Stimulated activated CD8-positive, alpha-beta memory T cell treated with anti-CD3 and anti-CD28 coated beads, Interleukin-2, amount 100 ng/mL, for 1 hour (primary cell): ENCODE data around the gene YDJC.
A peak's percentile ranks its signal among the peaks of the same experiment; 100 is the strongest.
"Not testable (repeated sequence)": the region's sequence is repeated elsewhere in the genome, so short reads cannot be mapped to it uniquely, and the experiment has no call there.

Source experiments
- DNase-seq, 2 donors: peaks; one replicate each; pipeline ENCODE4 v3.0.0-alpha.2; 2020; ENCODE audit warnings: low read depth in 2 of 2

YDJC gene

DNA sequence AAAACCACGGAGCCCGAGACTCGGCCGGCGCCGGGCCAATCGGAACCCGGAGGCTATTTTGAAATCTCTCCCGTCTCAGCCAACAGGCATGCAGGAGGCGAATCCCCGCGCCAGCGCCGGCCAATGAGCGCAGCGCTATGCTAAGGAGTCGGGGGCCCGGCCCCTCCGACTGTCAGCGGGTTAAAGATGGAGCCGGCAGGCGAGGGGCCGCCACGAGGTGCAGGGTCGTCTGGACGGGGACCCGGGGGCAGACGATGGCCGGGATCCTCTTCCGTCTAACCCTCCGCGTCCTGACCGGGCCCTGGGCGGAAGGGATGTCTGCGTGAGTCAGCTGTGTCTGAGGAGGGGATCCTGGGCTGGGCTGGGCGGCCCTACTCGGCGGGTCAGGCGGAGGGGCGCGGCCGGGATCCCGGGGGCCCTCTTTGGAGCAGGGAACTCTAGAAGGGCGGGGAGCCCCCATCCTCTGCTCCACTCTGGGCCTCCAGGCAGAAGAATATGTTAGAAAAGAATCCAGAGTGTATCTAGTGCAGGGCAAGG, 22.3 kb upstream of the YDJC start:
- peak; percentile 55 to 67 for DNase-seq

DNA sequence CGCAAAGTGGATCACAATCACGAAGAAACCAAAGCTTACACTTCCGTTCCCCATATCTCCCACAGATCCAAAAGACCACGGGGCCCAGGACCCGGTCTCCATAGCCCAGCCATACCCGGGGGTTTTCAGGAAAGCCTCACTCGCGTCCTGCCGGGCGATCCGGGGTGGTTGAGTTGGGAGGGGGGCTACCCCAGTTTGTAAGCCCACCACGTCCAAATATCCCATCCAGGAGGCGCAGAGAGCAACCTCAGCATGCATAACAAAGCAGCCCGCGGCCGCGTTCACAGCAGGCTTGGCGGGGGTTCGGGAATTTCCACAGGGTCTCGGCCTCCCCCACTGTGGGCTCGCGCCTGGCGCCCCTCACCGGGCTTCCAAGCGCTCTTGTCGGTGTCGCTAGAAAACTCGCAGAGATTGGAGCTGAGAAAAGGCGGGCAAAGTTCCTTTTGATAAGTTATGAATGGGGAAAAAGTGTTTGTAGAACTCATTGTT, 21.7 kb upstream of the YDJC start:
- no peak for DNase-seq

DNA sequence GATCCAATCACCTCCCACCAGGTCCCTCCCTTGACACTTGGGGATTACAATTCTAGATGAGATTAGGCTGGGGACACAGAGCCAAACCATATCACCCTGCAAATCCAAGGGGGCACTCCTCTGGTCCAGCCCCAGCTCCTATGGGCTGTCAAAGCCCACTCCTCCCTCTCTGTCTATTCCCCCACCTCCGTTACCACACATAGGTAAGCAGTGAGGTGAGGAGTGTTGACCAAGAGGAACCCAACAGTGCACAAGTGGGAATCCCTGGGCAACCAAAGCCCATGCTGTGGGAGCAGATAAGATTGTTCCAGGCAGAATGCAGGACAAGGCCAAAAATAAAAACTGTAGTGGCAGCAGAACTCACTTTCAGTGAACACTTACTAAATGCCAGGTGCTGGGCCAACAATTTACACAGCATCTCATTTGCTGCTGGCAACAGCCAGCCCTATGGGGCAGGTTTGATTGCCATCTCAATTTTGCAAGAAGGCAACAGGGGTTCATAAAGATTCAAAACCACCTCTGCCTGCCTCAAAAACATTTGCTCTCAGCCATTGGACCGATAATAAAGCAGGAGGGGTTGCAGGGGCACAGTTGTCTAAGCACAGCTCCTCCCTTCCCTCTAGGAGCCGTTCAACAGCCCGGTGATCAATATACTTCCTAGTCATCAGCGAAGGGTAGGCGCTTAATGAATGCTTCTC, 21.1 kb upstream of the YDJC start:
- DNase-seq: no peak

DNA sequence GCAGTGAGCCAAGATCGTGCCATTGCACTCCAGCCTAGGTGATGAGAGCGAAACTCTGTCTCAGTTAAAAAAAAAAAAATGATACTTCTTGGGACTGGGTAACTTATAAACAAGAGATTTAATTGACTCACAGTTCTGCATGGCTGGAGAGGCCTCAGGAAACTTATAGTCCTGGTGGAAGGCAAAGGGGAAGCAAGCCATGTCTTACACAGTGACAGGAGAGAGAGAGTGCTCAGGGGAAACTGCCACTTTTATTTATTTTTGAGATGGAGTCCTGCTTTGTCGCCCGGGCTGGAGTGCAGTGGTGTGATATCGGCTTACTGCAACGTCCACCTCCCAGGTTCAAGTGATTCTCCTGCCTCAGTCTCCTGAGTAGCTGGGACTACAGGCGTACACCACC, 20.5 kb upstream of the YDJC start:
- no peak for DNase-seq

DNA sequence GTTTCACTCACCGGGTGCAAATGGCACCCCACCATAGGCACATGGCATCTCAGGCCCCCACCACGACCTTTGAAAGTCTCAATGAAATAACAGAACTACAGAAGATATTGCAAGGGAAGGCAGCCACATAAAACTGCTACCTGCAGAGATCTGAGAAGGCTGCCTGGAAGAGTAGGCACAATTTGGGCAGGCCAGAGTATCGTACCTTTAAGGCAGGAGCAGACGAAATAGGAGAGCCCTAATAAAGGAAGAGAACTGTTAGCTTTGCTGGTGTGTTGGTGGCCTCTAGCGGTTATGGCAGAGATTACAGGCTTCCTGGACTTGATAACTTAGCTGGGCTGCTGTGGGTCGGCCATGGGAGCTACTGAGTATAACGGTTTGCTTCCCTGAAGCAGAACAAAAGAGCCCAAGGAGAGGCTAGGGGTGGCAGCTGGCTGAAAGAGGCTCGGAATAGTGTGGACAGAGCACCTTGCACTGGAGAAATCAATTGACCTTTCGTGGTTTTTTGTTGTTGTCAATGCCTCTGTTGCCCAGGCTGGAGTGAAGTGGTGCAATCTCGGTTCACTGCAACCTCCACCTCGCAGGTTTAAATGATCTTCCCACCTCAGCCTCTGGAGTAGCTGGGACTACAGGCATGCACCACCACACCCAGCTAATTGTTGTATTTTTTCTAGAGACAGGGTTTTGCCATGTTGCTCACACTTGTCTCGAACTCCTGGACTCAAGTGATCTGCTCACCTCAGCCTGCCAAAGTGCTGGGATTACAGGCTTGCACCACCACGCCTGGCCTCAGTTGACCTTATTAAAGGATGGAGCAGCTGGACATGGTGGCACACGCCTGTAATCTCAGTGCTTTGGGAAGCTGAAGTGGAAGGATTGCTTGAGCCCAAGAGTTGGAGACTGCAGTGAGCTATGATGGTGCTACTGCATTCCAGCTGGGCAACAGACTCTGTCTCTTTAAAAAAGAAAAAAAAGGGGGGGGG, 17.1 kb upstream of the YDJC start:
- DNase-seq: peak; percentile 47 to 57

DNA sequence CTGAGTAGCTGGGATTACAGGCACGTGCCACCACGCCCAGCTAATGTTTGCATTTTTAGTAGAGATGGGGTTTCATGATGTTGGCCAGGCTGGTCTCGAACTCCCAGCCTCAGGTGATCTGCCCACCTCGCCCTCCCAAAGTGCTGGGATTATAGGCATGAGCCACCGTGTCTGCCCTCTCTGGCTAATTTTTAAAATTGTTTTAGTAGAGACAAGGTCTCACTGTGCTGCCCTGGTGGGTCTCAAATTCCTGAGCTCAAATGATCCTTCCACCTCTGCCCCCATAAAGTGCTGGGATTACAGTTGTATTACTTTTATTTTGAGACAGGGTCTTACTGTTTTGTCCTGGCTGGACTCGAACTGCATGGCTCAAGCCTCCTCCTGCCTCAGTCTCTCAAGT, 15.7 kb upstream of the YDJC start:
- DNase-seq: not testable (repeated sequence)

DNA sequence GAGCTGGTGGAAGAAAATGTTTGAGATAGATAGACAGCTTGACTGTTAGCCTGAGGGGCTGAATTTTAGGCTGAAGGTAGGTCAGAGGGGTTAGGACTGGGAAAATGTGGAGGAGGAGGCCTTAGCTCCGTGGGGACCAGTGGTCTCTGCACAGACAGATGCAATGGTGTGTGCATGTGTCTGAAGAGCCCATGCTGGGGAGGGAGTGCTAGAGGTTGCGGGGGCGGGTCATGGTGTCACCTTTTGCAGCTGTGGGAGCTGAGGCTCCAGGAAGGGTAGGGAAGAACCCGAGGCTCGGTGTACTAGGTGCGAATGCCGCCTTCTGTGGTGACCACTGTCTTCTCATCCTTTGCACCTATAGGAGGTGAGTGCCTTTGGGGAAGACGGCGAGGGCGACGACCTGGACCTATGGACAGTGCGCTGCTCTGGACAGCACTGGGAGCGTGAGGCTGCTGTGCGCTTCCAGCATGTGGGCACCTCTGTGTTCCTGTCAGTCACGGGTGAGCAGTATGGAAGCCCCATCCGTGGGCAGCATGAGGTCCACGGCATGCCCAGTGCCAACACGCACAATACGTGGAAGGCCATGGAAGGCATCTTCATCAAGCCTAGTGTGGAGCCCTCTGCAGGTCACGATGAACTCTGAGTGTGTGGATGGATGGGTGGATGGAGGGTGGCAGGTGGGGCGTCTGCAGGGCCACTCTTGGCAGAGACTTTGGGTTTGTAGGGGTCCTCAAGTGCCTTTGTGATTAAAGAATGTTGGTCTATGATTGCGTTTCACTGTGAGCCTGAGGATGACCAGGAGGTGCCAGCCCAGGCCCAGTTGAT, 13.9 kb upstream of the YDJC start:
- DNase-seq: no peak

DNA sequence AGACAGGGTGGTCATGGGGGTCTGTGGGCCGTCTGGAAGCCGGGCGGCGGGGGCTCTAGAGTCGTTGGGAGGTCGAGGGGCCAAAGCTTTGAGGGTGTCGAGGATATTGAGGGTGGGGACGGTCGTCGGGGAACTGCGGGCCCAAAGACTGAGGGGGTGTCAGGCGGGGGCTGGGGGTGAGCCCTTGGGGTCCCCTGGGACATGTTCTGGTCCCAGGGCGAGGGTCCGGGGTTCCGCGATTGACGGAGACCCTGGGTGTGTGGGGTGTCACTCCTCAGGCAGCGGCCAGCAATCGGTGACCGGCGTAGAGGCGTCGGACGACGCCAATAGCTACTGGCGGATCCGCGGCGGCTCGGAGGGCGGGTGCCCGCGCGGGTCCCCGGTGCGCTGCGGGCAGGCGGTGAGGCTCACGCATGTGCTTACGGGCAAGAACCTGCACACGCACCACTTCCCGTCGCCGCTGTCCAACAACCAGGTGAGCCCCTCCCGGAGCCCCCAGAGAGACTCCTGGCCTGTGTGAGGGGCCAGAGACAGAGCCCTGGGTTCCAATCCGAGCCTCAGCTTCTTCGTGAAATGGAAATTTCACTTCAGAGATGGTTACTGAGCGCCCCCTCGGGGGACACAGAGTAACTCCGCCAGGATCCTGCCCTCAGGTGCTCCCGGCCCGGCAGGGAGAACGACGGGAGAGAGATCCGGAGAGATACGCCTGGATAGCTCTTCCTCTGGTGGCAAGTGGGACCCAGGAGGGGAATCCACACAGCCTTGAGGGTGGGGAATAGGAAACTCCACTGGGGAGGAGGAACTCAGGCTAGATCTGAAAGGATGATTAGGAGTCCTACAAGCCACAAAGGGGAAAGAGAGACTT, 13.0 kb upstream of the YDJC start:
- peak in 1 of 2 donors; percentile 39 for DNase-seq

DNA sequence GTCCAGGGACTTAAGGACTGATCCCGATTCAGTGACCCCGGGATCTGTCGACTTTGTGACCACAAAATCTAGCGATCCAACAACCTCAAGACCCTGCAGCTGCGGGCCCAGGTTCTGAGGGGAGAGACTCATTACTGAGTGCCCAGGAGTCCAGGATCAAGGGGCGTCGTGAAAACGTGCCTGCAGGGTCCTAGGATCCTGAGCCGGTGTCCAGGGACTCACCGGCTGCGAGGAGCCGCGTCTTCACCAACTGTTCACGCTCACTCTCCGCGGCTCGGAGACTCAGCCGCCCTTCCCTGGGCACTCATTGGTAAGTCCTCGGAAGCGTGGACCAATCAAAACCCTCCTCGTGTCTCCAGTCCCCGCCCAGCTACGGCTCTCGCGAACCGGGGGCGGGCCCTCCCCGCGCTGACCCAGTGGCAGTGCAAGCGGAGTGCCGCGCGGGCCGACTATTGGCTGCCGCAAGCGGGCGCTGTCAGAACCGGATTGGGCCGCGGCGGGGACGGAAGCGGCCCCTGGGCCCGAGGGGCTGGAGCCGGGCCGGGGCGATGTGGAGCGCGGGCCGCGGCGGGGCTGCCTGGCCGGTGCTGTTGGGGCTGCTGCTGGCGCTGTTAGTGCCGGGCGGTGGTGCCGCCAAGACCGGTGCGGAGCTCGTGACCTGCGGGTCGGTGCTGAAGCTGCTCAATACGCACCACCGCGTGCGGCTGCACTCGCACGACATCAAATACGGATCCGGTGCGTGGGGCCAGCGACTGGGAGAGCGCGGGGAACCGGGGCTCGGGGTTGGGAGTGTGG, 12.2 kb upstream of the YDJC start, which contains the start of gene SDF2L1:
TSS of gene SDF2L1 (plus strand) at position 514 of the 795 bp plus-strand sequence. CDS start at position 549, 35 bp downstream.
- DNase-seq: peak; percentile 96

DNA sequence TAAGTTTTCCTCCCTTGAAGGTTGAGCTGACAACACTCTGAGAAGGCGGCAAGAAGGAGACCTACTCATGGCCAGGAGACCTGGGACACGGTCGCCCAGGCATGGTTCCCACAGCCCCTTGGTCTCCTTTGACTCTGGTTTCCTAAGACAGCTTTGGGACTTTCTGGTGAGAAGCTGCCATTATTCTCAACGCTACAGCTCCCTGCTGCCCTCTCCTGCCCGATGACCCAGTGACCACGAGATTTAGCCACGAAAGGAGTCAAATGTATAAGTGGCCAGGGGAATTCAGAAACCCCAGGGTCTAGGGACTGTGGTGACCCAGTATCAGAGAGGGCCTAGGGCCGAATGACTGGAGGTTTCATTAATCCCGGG, 11.6 kb upstream of the YDJC start:
- no peak for DNase-seq

DNA sequence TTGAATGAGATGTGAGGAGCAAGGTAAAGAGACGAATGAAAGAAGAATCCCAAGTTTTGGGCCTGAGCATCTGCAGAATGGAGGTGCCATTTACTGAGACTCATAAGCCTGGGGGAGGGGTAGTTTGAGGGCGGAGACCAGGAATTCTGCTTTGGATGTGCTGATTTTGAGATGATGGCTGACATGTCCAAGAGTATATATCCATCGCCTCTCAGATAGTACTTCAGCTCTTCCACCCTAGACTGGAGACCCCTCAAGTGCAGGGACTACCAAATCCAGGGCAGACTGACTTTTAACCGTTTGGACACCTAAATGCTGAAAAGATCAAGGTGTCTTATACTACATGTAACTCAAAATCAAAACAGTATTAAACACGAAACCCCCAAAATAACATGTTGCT, 11.0 kb upstream of the YDJC start:
- DNase-seq: no peak

DNA sequence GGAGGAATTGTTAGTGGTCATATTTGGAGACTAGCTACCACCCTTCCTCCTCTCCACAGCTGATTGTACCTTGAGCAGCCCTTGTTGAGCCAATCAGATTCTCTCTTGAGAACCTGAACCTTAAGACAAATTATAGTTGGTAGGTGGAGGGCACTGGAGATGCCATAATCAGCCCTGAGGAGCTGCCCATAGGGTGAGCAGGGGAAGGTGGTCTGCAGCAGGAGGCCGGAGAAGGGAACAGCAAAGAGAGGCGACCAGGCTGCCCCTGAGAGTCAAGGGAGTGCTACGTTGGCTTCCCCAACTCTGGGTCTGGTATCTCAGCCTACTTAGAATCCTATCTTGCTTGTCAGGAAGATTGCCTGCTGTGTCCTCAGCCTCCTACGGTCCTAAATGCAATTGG, 9.5 kb upstream of the YDJC start:
- no peak for DNase-seq

DNA sequence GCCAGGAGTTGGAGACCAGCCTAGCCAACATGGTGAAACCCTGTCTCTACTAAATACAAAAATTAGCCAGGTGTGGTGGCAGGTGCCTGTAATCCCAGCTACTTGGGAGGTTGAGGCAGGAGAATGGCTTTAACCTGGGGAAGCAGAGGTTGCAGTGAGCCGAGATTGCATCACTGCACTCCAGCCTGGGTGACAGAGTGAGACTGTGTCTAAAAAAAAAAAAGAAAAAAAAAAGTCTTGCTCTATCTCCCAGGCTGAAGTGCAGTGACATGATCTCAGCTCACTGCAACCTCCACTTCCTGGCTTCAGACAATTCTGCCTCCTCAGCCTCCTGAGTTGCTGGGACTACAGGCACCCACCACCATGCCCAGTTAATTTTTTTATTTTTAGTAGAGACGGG, 7.6 kb upstream of the YDJC start:
- not testable (repeated sequence) for DNase-seq

DNA sequence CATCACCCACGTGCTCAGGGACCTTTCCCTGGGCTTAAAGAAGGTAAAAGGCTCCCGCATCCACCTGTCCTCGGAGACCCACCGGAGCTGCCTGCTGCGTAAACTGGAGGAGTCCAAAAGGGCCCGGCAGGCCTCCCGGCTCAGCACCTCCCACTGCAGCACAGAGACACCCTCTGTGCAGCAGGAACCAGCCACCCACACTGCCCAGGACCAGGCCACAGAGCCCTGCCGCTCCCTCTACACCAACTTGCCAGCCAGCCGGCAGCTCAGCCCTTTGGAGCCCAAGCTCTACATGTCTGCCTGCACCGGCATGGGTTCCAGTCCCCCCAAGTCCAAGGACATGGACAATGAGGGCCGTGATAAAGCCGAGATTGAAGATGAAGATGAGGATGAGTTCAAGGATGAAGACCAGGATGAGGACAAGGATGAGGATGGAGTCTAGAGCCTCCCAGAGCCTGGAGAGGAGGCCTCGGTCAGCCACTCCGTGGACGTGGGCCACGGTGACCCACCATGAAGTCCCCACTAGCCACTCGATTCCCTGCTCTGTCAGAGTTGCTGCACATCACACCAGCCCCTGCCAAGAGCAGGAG, 6.9 kb upstream of the YDJC start:
- no peak for DNase-seq

DNA sequence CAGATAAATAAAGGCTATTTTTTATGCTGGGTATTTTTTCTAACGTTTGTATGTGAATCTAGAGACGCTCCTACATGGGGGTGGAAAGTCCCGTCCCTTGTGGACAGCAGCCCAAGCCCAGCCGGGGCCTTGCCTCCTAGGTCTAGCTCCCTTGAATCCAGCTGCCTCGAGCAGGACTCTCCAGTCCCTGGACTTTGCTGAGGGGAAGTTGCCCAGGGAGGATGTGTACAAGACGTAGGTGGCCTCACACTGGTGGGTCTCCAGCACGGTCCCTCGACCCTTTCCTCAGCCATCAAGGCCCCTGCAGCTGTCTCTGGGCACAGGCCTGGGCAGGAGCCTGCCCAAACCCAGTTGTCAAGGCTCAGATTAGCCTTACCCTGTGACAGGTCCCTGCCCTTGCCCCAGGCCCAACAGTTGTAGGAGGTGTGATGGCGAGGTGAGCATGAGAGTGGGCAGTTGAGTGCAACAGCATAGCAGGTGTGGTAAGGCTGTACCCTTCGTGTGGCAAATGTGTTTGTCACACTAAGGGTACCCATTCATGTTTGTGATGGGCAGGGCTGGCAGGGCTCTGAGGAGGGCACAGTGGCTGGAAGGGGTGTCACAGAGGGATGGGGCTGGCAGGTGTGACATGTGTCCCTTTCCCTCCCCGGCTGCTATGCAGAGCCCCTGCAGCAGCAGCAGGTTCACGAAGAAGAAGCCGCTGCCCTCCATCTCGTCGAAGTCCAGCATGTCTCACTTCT, 6.1 kb upstream of the YDJC start:
- DNase-seq: no peak

DNA sequence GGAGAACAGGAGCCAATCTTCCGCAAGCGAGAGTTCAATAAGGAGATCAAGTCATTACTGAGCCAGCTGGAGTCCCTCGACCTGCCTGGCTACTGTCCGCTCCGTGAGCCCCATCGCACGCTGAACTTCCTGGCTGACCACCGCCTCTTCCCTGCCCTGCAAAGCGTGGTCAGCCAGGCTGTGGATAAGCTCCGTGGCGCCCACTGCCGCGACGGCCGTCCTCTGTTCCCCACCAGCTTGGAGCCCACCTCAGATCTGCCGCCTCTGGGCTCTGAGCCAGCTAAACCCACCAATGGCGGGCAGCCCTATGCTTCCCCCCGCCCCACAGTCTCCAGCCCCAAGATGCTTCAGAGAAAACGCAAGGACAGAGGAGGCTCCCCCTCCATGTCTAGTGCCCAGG, 5.0 kb upstream of the YDJC start:
- DNase-seq: no peak

DNA sequence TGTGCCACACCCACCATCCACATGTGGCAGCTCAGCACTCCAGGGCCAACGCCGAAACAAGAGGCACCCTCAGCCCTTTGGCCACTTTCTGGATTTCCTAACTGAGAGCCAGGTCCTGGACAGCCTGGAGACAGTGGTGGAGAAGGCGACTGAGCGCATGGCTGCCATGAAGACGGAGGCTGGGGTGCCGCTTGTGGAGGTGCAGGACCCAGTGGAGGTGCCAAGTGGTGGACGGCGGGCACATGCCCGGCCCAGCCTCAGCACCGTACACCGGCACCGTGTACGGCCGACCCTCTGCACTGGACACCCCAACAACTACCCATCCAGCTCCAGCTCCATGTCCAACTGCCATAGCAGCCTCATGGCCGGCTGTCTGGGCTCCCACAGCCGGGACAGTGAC, 4.3 kb upstream of the YDJC start:
- DNase-seq: no peak

DNA sequence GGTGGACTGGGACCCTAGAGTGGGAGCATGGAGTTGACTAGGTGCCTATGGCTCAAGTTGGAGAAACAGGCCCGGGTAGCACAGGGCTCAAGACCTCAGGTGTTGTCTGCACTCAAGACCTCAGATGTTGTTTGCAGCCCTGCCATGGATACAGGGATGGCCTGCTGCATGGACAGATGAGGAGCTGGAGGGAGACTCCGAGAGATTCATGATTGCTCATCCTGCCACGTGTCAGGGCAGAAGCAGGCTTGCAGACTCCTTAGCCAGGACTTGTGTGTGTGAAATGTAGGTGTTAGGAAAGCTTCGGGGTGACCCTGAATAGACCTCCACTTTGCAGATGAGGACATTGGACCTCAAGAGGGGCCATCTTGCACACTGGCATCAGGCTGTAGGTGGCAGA, 3.7 kb upstream of the YDJC start:
- DNase-seq: no peak

DNA sequence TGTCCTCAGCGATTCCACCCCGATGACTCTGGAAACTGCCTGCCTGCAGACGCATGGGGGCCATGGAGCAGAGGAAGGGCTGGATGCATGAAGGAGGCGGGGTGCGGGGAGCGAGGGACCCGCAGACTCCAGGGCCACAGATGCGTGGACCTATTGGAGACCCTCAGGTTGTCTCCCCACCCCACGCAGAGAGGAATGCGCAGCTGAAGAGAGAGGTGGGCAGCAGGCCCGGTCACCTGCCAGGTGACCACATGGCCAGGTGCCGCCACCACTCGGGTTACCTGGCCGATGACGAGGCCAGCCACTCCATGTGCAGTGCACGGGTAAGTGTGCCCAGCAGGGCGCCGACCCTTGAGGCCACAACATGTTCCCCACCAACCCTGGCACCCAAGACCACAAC, 3.1 kb upstream of the YDJC start:
- no peak for DNase-seq
